Limb (tissue), 2 donors: ENCODE data around the gene CROCC.

ENCODE experiments used
- DNase-seq, 2 donors: peaks; one replicate each; pipeline ENCODE4 v3.0.0-alpha.2; 2016; ENCODE audit errors: extremely low spot score in 2 of 2

The CROCC gene

DNA sequence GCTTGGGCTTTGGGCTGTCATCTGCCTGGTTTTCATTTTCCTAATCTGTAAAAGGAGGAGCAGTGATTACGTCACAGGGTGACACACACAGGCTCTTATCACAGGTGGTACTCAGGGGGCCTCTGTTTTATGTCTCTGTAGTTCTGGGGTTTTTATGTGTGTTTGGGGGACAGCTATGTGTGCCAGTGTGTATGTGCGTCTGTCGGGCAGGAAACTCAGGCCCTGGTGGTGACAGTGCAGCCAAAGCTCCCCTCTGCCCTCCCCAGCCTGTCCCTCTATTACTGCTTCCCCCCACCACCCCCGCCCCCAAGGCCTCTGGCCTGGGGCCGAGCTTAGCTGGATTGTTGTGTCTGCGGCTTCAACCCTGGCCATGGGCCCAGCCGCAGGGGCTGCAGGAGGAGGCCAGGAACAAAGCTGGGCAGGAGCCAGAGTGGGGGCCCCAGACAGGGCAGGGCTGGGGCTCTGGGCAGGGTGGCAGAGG, 45.4 kb downstream of the CROCC start:
- DNase-seq = peak; percentile 64 to 90

DNA sequence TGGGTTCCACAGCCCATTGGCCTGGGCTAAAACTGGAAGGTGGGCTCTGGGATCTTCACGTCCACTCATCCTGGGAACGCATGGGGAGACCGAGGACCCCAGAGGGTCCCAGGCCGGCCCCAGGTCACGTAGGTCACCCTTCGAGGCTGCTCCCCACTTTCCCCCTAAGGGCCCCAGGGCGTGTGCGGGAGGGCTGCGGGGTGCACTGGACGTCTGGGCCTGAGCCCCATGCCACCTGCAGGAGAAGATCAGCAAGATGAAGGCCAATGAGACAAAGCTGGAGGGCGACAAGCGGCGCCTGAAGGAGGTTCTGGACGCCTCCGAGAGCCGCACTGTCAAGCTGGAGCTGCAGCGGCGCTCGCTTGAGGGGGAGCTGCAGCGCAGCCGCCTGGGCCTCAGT, 46.2 kb downstream of the CROCC start:
- DNase-seq = no peak

DNA sequence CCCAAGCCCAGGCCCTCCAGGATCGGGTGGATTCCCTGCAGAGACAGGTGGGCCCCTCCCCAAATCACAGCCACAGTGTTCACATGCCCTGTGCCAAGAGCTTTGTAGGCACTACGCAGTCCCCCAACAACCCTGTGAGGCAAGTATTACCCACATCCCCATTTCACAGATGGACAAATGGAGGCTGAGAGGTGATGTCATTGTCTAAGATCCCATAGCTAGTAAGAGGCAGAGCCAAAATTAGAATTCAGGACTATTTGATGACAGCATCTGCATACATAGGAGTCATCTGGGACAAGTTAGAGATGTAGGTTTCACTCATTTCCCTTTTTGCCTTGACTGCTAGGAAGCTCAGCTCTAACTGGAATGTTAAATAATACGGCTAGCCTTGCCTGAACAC, 46.6 kb downstream of the CROCC start:
- DNase-seq = no peak

DNA sequence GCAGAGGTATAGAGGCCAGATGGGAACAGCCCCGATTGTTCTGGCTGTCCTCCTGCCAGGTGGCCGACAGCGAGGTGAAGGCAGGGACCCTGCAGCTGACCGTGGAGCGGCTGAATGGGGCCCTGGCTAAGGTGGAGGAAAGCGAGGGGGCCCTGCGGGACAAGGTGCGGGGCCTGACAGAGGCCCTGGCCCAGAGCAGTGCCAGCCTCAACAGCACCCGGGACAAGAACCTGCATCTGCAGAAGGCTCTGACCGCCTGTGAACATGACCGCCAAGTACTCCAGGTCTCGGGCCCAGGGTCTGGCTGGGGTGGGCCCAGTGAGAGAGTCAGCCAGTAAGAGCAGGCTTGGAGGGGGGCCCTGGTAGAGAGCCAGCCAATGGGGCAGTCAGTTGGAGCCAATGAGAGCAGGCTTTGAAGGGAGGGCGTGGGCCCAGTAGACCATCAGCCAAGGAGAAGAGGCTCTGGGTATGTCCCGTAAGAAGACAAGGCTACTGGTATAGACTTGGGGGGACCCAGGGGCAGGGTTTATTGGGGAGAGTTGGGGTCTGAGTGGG, 47.4 kb downstream of the CROCC start:
- DNase-seq = no peak

DNA sequence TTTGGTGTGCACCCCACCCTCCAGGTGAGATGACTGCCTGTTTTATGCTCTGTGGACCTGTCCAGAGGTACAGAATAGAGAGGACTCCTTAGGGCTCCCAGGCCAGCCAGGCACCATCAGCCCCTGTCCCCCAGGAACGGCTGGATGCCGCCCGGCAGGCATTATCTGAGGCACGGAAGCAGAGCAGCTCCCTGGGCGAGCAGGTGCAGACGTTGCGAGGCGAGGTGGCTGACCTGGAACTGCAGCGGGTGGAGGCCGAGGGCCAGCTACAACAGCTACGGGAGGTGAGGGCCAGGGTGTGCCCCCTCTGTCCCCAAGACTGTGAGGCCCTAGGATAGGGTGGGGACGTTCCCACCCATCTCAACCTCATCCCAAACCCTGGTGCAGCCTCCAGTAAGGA, 47.9 kb downstream of the CROCC start:
- no peak for DNase-seq

DNA sequence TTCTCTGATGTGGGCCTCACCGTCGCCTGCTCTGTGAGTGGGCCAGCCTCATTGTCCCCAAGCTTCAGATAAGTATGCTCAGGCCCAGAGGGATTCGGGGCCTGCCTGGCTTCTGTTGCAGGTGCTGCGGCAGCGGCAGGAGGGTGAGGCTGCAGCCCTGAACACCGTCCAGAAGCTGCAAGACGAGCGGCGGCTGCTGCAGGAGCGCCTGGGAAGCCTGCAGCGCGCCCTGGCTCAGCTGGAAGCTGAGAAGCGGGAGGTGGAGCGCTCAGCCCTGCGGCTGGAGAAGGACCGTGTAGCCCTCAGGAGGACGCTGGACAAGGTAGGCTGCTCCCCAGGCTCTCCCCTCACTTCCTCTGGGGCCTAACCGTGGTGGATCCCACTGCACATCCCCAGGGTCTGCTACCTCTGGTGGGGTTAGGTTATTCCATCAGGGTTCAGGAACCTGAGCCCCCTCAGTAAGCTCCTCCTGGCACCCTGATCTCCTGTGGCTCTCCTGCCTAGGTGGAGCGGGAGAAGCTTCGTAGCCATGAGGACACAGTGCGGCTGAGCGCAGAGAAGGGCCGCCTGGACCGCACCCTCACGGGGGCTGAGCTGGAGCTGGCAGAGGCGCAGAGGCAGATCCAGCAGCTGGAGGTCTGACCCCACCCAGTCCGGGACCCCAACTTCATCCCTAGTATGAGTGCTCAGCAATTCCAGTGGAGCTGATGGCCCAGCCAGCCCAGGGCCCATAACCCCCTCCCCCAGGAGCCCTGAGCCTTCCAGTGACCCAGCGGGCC, 48.6 kb downstream of the CROCC start:
- DNase-seq = no peak

DNA sequence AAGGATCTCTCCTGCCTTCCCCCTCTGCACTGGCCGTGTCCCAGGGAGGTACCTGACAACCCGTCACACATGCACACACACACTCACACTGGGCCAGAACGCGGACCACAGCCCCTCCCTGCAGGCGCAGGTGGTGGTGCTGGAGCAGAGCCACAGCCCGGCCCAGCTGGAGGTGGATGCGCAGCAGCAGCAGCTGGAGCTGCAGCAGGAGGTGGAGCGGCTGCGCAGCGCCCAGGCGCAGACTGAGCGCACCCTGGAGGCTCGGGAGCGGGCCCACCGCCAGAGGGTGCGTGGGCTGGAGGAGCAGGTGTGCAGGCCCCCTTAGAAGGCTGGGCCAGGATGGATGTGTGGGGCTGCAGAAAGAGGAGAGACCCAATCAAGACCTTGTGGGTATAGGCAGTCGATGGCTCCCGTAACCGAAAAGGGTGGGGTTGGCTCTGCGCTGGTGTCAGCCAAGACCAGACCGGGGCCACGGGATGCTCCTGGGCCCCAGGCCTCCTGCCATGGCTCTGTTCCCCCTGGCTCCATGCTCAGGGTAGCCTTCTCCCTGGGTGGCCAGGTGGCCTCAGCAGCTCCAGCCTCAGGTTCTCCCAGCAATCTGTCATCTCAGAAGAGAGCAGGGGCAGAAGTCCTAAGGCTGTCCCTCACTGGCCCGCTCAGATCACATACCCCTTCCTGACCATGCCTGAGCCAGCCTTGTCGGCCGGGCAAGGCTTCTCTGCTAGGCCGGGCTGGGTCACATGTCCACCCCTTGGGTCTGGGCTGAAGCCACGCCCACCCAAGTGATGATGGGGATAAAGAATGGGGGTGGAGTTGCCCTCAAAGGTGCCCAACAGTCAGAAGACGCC, 49.8 kb downstream of the CROCC start:
- DNase-seq = peak in 1 of 2 donors; percentile 68

DNA sequence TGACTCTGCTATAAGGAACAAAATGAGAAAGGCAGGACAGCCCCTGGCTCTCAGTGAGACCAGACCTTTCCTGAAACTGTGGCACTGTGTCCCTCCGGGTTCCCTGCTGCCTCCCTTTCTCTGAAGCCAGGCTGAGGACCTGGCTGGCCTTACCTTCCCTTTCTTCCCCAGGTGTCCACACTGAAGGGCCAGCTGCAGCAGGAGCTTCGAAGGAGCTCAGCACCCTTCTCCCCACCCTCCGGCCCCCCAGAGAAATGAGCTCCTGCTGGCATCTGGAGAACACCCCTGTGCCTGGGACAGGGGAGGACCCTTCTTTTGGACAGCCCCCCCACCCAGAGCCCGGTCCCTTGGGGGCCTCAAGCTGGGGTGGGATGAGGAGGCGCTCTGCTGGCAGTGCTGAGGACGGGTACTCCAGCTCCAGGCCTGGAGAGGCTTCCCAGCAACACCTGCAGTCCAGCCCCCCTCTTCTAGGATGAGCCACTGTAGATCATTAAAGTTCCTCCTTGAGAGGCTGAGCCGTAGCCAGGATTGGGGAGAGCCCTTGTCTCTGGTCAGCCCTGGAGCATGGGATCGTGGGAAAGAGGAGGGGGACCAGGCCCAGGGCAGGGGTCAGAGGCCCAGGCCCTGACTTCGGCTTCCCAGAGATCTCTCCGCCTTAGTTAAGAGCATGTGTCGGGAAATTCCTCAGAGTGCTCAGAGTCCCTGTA, 50.6 kb downstream of the CROCC start:
- no peak for DNase-seq

DNA sequence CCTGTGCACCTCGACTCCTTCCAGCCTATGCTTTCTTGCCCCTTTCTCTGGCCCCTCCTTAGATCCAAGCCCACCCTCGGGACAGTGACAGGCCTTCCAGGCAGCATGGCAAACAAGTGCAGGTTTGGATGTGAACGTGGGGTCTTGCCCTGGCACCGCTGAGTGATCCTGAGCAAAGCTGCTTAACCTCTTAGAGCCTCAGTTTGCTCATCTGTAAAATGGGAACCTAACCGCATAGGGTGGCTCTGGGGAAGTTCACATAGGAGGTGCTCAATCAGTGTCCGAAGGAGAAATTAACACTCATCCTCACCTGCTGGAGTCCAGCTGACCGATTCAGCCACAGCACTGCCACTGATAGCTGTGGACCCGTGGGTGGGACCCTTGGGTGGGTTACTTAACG, 51.5 kb downstream of the CROCC start:
- no peak for DNase-seq

DNA sequence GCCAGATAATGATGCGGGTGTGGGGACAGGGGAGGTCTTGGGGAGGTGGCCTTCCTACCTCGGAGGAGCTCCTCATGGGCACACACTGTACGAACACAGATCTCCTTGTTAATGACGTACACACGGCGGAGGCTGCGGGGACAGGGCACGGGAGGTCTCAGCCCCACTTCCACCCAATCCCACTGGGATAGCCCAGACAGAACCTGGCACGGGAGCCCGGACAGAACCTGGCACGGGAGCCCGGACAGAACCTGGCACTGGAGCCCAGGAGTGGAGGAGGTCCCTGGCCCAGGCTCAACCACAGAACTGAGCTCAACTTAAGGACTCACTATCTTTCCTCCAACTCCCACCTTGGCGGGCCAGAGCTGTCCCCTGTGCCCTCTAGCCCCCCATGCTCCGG, 53.5 kb downstream of the CROCC start:
- no peak for DNase-seq

DNA sequence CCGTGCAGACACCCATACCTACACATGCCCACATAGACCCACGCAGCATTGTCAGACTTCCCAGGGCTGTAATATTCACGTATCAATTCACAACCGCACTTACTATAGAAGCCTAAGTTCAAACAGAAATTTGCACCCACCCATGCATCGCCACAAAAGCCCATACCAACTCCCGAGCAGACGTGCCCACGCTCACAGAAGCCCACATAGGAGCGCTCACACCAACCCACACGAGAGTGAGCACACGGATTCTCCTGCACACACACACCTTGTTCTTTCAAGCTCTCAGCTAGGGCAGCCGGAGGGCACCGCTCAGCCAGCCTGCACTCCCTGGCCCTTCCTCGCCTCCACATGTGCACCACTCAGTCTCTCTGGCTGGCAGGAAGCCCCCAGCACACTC, 54.1 kb downstream of the CROCC start:
- no peak for DNase-seq

DNA sequence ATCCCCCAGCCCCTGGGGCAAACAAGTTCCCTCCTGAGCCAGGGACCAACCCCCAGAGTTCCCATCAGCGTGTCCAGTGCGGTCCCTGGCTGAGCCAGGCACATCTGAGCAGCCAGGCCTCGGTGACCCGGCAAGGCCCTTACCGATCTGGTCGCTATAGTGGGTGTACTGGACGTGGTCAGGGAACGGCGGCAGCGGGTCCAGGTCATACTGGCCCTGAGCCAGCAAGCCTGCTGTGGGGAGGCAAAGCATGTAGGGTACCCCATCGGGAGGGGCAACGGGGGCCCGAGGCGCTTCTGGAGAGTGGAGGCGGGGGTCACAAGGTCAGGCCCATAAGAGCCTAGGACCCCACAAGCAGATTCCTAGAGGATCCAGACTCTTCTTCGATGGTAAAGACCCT, 55.2 kb downstream of the CROCC start:
- no peak for DNase-seq

DNA sequence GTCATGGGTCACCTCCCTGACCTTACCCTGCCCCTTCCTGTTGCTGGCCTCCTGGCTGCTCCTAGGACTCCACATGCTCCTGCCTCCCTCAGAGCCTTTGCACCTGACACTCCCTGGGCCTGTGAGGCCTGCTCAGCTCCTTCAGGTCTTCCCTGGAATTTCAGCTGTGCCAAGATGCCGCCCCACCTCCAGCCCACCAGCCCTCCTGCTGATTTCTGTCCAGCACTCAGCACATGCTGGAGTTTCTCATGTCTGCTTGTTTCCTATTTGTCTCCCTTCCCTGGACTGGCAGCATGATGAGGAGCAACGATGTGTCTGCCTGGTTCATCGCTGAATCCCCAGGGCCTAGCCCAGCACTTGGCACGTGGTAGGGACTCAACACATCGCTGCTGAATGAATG, 55.6 kb downstream of the CROCC start:
- no peak for DNase-seq

DNA sequence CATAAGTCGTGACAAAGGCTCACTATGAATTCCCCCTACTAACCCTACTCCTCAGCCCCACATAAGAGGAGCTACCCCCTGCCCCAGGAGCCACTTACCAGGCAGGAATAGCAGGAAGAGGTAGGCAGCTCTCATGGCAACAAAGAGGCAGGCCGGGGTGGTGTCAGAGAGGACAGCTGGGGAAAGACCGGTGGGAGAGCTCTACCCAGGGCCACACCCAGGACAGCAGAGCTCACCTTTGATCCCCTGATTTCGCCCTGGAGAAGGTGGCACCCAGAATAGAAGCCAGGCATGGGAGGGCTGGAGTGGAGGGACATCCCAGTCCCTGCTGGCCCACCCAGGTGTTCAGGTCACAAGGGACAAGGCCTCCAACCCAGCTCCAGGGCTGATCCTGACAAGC, 56.4 kb downstream of the CROCC start:
- no peak for DNase-seq

DNA sequence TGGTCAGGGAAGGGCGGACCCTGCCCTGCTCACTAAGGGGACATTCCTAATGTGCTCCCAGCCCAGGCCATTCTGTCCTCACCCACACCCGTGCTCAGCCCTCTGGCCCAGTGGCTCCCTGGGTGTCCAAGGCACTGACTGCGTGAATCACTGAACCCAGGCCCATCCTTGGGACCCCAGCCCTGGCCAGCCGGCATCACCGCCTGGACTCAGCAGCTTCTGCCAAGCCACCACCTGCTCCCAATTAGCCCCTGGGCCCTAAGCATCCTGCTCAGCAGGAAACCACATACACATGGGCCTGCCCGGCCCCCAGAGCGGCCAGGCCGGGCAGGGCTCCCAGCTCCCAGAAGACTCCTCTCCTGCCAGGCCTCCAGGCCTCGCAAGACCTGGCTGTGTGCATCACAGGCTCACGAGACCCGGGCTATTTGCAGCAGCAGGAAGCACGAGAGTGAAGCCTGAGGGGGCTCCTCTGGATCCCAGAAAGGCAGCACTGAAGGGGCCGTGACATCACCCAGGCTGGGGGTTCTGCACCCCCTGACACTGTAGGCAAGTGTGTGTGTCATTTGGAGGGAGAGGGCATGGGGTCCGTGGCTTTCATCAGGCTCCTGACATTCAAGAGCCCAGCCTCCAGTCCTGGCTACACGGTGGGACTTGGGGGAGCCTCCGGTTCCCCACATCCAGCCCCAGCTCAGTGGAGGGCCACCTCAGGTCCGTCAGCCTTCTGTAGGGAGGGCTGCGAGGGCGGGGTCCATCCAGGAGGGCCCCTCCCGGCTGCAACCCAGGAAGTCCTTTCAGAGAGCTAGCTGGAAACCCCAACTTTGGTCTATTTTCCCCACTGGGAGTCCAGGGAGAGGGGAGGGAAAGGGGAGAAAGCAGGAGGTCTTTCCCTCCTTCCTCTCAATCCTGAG, 57.1 kb downstream of the CROCC start:
- no peak for DNase-seq

DNA sequence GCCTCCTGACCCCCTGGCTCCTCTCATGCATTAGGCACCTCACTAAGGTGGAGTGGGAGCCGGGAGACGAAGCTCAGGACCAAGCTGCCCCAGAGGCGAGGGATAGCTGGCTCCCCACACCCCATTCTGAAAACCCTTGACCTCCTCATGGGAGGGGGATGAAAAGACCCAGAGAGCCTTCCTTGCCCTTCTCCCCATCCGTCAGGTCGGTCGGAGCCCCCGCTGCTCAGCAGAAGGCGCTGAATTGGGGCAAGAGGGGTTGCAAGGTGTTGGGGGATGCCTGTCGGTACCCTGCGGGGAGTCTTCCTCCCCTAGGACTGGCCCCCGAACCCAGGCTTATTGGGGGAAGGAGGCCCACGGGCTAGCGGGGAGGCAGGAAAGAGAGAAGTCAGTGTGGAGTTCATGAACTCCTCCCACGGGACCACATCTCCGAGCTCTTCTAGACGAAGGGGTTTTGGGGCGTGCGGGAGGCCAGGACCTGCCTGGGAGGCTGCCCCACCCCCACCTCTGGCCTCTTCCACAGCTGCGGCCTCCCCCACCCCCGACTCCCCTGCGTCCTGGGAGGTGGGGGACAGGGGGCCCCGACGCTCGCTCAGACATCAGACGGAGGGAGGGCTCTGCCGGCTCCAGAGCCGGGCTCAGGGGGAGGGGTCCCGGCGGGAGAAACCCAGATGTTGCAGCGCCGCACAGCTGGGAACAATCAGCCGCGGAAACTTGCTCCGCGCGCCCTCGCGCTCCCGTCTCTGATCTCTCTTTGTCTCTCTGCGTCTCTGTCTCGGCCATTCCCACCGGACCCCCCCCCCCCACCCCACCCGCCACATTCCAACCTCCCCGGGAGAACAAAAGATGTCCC, 58.0 kb downstream of the CROCC start:
- peak in 1 of 2 donors; percentile 76 for DNase-seq

DNA sequence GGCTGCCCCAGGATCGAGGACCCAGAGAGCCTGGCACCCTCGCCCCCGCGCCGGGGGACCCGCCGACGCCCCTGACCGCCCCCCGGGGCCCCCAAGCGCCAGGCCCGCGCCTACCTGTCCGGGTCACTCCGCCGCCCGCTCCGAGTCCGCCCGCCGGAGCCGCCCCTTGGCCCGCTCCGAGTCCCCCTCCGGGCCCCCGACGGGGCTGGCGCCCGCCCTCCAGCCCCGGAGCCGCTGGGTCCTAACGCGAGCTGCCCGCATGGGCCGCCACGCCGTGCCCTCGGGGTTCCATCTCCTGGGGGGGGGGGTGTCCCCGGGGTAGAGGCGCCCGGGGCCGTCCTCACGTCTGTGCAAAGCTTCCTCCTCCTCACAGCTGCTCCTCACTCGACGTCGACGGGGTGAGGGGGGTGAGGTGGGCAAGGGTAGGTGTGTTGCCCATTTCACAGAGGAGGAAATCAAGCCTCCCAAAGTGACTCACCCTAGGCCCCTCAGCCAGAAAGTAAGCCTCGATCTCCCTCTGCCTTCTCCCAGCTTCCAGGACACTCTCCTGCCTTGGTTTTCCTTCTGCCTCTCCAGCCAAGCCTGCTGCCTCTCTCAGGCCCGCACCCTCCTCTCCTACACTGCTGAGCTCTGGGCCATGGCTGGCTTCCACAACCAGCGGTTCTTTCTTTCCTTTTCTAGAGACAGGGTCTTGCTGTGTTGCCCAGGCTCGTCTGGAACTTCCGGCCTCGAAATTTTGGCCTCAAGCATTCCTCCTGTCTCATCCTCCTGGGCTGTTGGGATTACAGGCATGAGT, 58.9 kb downstream of the CROCC start, which contains the start of gene MFAP2:
Gene MFAP2 (minus strand): TSS at position 148 of the 796 bp plus-strand sequence. CDS start 2,347 bp downstream, outside the sequence.
- DNase-seq = peak in 1 of 2 donors; percentile 81

DNA sequence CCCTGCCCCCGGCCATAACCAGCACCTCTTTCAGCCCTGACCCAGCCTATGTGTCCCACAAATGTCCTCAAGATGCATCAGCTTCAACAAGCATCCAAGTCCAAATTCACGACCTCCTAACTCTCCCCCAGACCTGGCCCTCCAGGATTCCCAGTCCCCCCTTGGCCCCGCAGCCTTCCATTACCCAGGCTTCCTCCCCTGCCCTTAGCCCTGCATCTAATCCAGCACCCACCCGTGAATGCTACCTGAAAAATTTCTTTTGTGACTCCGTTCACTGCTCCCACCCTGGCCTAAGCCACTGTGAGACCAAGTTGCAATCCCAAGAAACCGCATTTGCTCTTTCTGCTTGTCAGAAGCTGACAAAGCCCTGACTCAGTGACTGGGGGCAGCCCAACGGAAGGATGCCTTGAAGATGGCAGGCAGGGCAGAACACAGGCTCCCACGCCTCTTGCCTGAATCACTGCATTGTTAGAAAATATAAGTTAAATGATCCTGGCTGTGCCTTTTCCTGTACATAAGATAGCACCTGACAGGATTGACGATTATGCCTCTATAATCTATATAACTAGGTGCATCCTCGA, 59.6 kb downstream of the CROCC start:
- no peak for DNase-seq
